IPS-11a (cell line): ENCODE data around the gene SLC19A1.

Experiments
- H3K4me3 ChIP-seq: one replicate; pipeline ENCODE4 v1.5.1; 2013; ENCODE audit warnings: low read depth, low read length, control low read depth

The SLC19A1 gene

GRCh38 chr21:45521241-45521640 lies 21.0 kb downstream of the SLC19A1 start:
- H3K4me3 ChIP-seq: no peak overlapping the region

DNA sequence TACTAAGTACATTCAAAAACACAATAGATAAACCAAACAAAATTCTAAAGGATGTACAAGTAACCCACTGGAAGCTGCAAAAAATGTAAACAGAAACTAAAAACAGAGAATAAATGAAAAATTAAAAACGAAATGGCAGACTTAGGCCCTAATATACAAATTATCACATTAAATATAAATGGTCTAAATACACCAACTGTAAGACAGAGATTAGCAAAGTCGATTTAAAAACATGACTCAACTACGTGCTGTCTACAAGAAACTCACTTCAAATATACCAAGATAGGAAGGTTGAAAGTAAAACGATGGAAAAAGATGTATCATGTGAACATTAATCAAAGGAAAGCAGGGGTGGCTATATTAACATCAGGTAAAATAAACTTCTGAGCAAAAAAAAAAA lies 23.1 kb downstream of the SLC19A1 start:
- no peak overlapping the region for H3K4me3 ChIP-seq

GRCh38 chr21:45518742-45519141 lies 23.5 kb downstream of the SLC19A1 start:
- no peak overlapping the region for H3K4me3 ChIP-seq

- H3K4me3 ChIP-seq: no peak overlapping the region
These were observed 24.8 kb downstream of the SLC19A1 start for GRCh38 chr21:45517249-45518065.

GRCh38 chr21:45516671-45517151 lies 25.5 kb downstream of the SLC19A1 start:
- H3K4me3 ChIP-seq: no peak overlapping the region

- H3K4me3 ChIP-seq: no peak overlapping the region
These were observed 26.1 kb downstream of the SLC19A1 start for GRCh38 chr21:45516071-45516670.

DNA sequence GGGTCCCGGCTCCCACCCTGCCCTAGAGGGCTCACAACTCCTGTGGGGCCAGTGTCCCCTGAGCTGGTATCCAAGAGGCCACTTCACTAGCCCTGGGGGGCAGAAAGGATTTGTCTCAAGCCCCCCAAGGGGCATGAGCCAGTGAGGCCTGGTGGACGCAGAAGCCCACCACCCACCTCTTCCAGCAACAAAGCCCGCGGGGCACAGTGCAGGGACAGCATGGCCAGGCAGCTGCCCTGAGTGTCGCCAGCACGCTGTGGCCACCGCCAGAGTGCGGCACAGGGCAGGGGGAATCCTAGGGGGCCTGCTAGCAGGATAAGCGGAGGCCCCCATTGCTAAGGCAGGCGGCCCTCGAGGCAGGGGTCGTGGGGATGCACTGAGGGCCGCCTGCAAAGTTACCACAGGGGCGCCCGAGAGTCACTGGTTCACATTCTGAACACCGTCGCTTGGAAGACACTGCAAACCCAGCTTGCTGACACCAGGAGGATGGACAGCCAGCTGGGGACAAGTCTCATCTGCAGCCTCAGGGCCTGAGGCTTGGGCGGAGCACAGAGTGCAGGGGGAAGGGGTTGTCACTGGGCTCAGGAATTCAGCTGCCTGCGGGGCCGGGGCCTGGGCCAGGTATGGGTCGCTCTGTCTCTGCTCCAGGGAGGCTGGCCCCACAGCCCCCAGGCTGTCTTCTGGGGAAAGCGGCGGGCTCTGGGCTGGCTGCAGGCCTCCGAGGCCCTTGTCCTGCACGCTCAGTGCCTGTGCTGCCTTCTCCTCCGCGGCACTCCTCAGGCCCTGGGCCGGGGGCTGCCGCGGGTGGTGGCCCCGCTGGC lies 26.8 kb downstream of the SLC19A1 start:
- no peak overlapping the region for H3K4me3 ChIP-seq

GRCh38 chr21:45514311-45515021 lies 27.8 kb downstream of the SLC19A1 start:
- H3K4me3 ChIP-seq: no peak overlapping the region

GRCh38 chr21:45513741-45514310 lies 28.4 kb downstream of the SLC19A1 start:
- H3K4me3 ChIP-seq: no peak overlapping the region

DNA sequence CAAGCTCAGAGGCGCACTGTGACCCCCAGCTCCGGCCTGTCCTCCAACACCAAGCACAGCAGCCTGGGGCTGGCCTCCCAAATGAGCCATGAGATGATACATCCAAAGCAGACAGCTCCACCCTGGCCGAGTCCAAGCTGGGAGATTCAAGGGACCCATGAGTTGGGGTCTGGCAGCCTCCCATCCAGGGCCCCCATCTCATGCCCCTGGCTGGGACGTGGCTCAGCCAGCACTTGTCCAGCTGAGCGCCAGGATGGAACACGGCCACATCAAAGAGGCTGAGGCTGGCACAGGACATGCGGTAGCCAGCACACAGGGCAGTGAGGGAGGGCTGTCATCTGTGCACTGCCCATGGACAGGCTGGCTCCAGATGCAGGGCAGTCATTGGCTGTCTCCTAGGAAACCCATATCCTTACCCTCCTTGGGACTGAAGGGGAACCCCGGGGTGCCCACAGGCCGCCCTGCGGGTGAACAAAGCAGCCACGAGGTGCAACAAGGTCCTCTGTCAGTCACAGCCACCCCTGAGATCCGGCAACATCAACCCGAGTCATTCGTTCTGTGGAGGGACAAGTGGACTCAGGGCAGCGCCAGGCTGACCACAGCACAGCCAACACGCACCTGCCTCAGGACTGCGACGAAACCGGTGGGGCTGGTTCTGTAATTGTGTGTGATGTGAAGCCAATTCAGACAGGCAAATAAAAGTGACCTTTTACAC lies 29.1 kb downstream of the SLC19A1 start:
- no peak overlapping the region for H3K4me3 ChIP-seq

DNA sequence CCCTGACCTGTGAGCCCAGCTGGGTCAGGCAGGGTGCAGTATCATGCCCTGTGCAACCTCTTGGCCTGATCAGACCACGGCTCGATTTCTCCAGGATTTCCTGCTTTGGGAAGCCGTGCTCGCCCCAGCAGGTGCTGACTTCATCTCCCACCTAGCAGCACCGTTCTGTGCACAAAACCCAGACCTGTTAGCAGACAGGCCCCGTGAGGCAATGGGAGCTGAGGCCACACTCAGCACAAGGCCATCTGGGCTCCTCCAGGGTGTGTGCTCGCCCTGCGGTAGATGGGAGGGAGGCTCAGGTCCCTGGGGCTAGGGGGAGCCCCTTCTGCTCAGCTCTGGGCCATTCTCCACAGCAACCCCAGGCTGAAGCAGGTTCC lies 29.6 kb downstream of the SLC19A1 start:
- no peak overlapping the region for H3K4me3 ChIP-seq

GRCh38 chr21:45511661-45512431 lies 30.4 kb downstream of the SLC19A1 start:
- H3K4me3 ChIP-seq: no peak overlapping the region

DNA sequence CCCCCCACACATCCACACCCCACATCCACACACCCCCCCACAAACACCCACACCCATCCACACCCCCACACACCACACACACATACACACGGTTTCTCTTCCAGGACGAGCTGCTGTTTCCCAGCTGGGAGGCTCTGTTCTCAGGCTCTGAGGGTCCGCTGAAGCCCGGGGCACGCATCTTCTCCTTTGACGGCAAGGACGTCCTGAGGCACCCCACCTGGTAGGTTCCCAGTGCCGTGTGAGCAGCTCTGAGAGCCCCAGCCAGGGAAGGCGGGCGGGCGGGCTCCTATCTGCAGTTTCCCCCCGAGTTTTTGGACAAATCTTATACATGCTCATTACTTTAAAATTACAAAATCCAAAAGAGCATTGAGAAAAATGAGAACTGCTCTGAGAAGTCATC lies 31.2 kb downstream of the SLC19A1 start:
- no peak overlapping the region for H3K4me3 ChIP-seq

- no peak overlapping the region for H3K4me3 ChIP-seq
These were observed 31.7 kb downstream of the SLC19A1 start for GRCh38 chr21:45510466-45510955.

DNA sequence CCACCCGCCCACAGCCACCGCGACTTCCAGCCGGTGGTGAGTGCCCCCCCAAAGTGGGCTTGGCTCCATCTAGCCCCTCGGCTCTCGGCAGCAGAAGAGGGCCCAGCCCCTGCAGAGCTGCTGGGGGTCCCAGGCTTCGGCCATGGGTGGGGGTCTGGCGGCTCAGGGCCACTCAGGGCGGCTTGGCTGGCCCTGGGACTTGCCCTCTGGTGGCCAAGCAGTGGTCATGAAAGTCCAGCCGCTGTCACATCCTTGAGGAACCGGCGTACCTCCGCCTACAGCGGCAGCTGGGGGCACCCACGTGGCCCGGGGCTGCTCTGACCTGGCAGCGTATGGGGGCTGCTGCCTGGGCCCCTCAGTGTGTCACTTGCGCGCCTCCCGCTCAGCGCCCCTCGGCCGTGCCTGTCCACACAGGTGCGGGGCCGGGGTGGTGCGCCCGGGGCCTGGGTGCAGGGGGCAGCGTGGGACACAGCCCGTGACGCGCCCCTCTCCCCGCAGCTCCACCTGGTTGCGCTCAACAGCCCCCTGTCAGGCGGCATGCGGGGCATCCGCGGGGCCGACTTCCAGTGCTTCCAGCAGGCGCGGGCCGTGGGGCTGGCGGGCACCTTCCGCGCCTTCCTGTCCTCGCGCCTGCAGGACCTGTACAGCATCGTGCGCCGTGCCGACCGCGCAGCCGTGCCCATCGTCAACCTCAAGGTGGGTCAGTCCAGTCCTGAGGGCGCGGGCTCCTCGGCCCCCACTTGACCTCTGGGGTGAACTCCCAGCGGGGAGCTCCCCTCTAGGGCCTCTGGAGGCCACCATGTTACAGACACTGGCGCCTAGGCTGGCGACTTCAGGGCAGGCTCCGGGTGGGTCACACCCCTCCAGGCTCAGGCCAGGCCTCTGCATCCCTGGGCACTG lies 32.4 kb downstream of the SLC19A1 start:
- H3K4me3 ChIP-seq: no peak overlapping the region

DNA sequence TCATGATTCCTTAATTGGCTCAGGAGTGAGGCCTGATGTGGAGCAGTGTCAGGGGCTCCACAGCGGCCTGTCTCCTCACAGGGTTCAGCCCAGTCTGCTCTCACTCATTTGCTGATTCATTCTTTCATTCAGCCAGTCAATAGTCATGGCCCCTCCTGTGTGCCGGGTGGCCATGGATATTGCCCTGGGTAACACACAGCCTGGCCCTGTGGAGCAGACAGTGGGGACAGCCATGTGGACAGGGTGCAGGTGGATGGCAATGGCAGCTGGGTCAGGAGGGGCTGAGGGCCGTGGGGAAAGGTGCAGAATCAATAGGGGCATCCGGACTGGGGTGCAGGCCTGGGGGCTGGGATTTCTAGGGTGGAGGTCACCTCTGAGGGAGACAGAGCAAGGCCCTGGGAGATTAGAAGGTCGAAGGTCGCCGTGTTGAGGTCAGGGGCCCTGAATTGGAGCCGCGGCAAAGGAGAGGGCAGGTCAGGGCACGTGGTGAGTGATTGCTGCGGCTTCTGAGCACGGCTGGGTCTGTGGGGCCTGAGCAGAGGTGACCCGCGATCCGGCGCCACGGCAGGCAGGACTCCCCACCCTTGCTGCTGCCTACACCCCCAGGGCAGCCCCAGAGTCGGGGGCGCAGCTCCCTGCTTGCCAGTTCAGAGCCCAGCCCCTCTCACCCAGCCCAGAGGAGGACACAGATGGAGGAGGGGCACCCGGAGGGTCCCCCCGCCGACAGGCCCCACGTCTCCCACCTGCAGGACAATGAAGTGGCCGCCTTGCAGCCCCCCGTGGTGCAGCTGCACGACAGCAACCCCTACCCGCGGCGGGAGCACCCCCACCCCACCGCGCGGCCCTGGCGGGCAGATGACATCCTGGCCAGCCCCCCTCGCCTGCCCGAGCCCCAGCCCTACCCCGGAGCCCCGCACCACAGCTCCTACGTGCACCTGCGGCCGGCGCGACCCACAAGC lies 33.4 kb downstream of the SLC19A1 start:
- H3K4me3 ChIP-seq: no peak overlapping the region
